Colonic mucosa (tissue), 4 donors: Measurements from ENCODE around the gene PSME3. TPM values are rescaled to one million over a fixed set of nuclear protein-coding genes. Genes with fewer than 3 reads are reported as not detected.

Source experiments
- DNase-seq: peaks from one replicate; pipeline ENCODE4 v3.0.0-alpha.2; 2020
- H3K27ac ChIP-seq: fragments of 200-600 bp; one replicate; pipeline ENCODE4 v1.8.0; 2021
- H3K27me3 ChIP-seq: fragments of 200-600 bp; one replicate; pipeline ENCODE4 v1.8.0; 2021
- H3K36me3 ChIP-seq: fragments of 200-600 bp; one replicate; pipeline ENCODE4 v1.8.0; 2021
- H3K4me1 ChIP-seq: fragments of 200-600 bp; one replicate; pipeline ENCODE4 v1.8.0; 2021; ENCODE audit warnings: mild to moderate bottlenecking
- H3K4me3 ChIP-seq: fragments of 200-600 bp; one replicate; pipeline ENCODE4 v1.8.0; 2021
- H3K9ac ChIP-seq, 2 donors: one replicate each; pipeline ENCODE4 v1.7.0; 2013; ENCODE audit warnings: control low read depth in 2 of 2, low read depth in 2 of 2, low read length in 2 of 2
- H3K9me3 ChIP-seq: fragments of 200-600 bp; one replicate; pipeline ENCODE4 v1.8.0; 2021
- CTCF ChIP-seq: fragments of 200-600 bp; IDR thresholded peaks from one replicate; pipeline ENCODE4 v1.8.0; 2022; ENCODE audit warnings: antibody characterized with exemption, mild to moderate bottlenecking
- intact Hi-C: fragments of 100-400 bp; cut with DNase I; formaldehyde crosslinking; loops from one replicate; pipeline ENCODE4 v1.14.1; 2022
- total RNA-seq, 2 donors: library from RNA; stranded (reverse); fragmentation: NEBNext Ultra II Directional in 1 of 2; extraction: Animal tissue kit (Norgen Biotek cat#: 25700) in 1 of 2; gene quantifications; one replicate each; pipeline ENCODE4 v1.2.1, GENCODE V29; 2021
- donor health status: healthy.
- donor health status: DM: no; HTN: no; CAD: no.
- donor health status: DM: no; HTN: no; CAD: no.

Gene PSME3
- total RNA-seq, 2 donors from 2014 or later: 86.4 to 163 TPM

DNA sequence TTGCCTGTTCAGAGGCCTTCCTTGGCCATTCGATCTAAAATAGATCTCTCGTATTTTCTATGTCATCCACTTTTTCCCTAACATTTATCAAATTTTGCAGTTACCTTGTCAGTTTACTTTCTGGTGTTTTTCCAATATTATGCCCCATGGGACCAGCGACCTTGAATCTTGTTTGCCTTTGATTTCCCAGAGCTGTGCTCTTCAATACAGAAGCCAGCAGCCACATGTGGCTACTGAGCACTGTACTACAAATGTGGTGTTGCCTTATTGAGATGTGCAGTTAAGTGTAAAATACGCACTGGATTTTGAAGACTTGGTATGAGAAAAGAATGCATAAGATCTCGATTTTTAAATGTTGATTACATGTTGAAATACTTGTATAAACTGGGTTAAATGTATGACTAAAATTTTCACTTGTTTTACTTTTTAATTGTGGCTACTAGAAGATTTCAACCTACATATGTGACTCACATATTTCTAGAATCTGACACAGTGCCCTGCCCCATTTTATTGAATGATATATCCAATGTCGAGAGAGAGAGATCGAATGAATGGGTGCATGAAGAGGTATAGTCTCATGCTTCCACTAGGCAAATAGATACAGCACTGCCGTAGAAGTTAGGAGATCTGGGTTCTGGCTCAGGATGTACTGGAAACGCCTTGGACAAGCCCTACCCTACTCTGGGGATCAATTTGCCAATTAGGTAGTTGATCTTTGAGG lies 824 bp upstream of the PSME3 start:
- TF ChIP-seq CTCF: no peak
- H3K9me3 ChIP-seq: no peaks in the 10 kb centered on the region
- intact Hi-C loops: loop anchor here (5.0 kb wide), 2 partner anchors 110 to 165 kb away; partner anchors contain the start of gene RPL27
- no peaks in the 10 kb centered on the region for H3K27me3 ChIP-seq
- no peaks in the 10 kb centered on the region for H3K36me3 ChIP-seq
- peaks cover 7% of the 10 kb centered on the region for H3K4me1 ChIP-seq
- DNase-seq: no peak
- peak overlapping the region; percentile 93 to 96 for H3K9ac ChIP-seq
- H3K27ac ChIP-seq: peak overlapping the region; percentile 74
- H3K4me3 ChIP-seq: peak overlapping the region; percentile 97

- H3K27me3 ChIP-seq: no peaks in the 10 kb centered on the region
- TF ChIP-seq CTCF: no peak
- H3K27ac ChIP-seq: peak overlapping the region; percentile 74
- no peaks in the 10 kb centered on the region for H3K9me3 ChIP-seq
- H3K4me1 ChIP-seq: peaks cover 7% of the 10 kb centered on the region
- intact Hi-C loops: loop anchor here (5.0 kb wide), 2 partner anchors 112 to 163 kb away; partner anchors contain the start of gene RPL27
- DNase-seq: no peak
- H3K9ac ChIP-seq: peak overlapping the region; percentile 93 to 96
- H3K4me3 ChIP-seq: peak overlapping the region; percentile 97
- peaks cover 2% of the 10 kb centered on the region for H3K36me3 ChIP-seq
Observed at GRCh38 chr17:42833767-42834422, 698 bp downstream of the PSME3 start.

- Histone ChIP-seq H3K27ac (no peak overlapping the region), H3K9ac (no peak overlapping the region), H3K27me3 (no peaks in the 10 kb centered on the region), H3K4me1 (peaks cover 7% of the 10 kb centered on the region), H3K9me3 (no peaks in the 10 kb centered on the region), H3K4me3 (no peak overlapping the region), H3K36me3 (peaks cover 6% of the 10 kb centered on the region)
- TF ChIP-seq CTCF: no peak
- DNase-seq: no peak
- intact Hi-C loops: no loop called here
Observed at GRCh38 chr17:42835732-42836131, 2.5 kb downstream of the PSME3 start.

DNA sequence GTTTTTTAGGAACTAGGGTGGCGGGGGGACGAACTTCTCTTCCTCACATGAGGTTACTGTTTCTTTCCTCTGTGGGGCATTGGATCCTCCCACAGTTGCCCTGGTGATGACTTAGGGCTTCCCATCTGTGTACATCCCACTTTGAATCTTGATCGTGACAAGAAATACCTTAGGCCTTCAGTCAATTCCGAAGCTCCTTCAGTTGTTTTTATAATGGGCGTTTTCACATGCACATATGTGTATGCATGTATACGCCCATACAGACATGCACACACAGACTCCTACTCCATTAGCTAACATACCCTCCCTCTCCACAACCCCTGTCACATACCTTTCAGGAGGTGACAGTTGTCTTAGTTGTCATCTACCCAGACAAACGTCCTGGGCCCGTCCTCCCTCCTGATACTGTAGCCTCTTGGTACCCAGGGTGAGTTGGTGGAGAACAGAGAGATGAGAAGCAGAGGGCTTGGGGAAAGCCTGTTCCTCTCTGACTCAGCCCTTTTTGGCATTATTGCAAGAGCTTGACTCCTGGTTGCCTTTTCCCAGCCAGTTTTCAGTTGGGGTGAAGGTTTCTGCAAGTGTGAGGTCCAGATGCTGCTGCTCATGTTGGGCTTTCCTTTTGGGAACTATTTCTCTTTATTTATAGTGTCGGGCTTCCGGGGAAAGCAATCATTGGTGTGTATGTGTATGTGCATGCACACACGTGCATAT lies 8.9 kb downstream of the PSME3 start:
- Histone ChIP-seq H3K9me3 (no peaks in the 10 kb centered on the region), H3K36me3 (peaks cover 16% of the 10 kb centered on the region), H3K4me3 (no peak overlapping the region), H3K9ac (no peak overlapping the region), H3K27ac (no peak overlapping the region), H3K4me1 (no peaks in the 10 kb centered on the region), H3K27me3 (no peaks in the 10 kb centered on the region)
- no peak for TF ChIP-seq CTCF
- DNase-seq: no peak
- intact Hi-C loops: loop anchor here (2.0 kb wide), 2 partner anchors 87 to 95 kb away; no protein-coding TSS in a partner anchor

DNA sequence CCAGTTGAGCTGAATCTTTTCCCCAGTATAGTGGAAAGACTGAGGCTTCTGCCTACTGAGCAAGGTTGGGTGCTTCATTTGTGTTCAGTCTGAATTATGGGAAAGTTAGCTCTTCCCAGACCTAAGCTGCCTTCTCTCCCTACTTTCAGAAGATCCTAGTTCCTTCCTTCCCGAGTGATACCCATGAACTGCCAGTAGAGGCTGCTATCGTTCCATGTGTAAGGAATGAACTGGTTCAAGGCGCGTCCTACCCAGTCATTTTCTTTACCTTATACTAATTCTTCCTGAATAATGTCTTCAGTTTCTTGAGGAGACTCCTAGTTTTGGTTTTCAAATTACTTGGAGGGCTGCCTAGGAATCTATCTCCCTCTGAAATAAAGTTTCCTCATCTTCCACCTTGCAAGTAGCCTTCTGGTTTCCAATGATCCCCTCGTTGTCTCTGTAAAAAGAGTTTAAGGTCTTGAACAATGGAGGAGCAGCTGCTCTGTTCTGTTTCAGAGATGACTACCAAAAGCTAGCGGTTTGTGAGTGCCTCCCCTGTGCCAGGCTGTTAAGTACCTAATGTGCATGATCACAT lies 10.2 kb downstream of the PSME3 start:
- H3K4me1 ChIP-seq: no peaks in the 10 kb centered on the region
- no peak overlapping the region for H3K27ac ChIP-seq
- H3K4me3 ChIP-seq: no peak overlapping the region
- H3K36me3 ChIP-seq: peaks cover 16% of the 10 kb centered on the region
- peak; percentile 60 for TF ChIP-seq CTCF
- intact Hi-C loops: loop anchor here (2.0 kb wide), 2 partner anchors 85 to 93 kb away; no protein-coding TSS in a partner anchor
- H3K9ac ChIP-seq: no peak overlapping the region
- H3K9me3 ChIP-seq: no peaks in the 10 kb centered on the region
- peak; percentile 48 for DNase-seq
- no peaks in the 10 kb centered on the region for H3K27me3 ChIP-seq
